Measurements from ENCODE around the gene MGME1. TPM values are rescaled to one million over a fixed set of nuclear protein-coding genes. Genes with fewer than 3 reads are reported as not detected.

The MGME1 gene
- total RNA-seq, 4 donors from 2014 or later: 11.2 to 18.9 (median 12.0) TPM

DNA sequence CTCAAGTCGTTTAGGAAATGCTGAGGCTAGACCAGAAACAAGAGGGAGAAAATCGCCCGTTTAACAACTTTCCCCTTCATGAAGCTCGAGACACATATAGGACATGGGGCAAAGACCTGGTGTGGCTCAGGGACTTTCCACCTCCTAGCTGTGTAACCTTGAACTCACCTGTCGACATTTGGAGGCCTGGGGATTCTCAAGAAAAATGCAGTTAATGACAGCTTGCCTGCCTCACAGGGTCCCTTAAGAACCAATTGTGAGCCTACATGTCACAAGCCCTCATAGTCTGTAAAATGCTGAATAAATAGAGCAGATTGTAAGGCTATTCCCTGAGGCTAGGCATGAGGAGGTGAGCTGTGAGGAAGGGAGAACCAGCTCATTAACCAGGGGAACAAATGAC lies 35.1 kb downstream of the MGME1 start:
- H3K4me1 ChIP-seq: peaks cover 6 to 41% (median 16%) of the 10 kb centered on the region in 3 donors
- no peak overlapping the region for H3K4me3 ChIP-seq
- intact Hi-C loops (cut with DNase I): no loop called here
- H3K27ac ChIP-seq: peak overlapping the region in 3 of 4 donors; percentile 5 to 74 (median 52)
- 77 to 85% methylated on average over 5 of the region's 5 CpGs for WGBS, 2 donors
- TF ChIP-seq, protein P1, sequence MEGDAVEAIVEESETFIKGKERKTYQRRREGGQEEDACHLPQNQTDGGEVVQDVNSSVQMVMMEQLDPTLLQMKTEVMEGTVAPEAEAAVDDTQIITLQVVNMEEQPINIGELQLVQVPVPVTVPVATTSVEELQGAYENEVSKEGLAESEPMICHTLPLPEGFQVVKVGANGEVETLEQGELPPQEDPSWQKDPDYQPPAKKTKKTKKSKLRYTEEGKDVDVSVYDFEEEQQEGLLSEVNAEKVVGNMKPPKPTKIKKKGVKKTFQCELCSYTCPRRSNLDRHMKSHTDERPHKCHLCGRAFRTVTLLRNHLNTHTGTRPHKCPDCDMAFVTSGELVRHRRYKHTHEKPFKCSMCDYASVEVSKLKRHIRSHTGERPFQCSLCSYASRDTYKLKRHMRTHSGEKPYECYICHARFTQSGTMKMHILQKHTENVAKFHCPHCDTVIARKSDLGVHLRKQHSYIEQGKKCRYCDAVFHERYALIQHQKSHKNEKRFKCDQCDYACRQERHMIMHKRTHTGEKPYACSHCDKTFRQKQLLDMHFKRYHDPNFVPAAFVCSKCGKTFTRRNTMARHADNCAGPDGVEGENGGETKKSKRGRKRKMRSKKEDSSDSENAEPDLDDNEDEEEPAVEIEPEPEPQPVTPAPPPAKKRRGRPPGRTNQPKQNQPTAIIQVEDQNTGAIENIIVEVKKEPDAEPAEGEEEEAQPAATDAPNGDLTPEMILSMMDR (IDR thresholded peaks at IDR 0.05): no peak
- TF ChIP-seq POLR2A (IDR thresholded peaks at IDR 0.05): no peak
- no peaks in the 10 kb centered on the region for H3K27me3 ChIP-seq
- H3K36me3 ChIP-seq: no peaks in the 10 kb centered on the region
- no peak for DNase-seq
- no peaks in the 10 kb centered on the region for H3K9me3 ChIP-seq

DNA sequence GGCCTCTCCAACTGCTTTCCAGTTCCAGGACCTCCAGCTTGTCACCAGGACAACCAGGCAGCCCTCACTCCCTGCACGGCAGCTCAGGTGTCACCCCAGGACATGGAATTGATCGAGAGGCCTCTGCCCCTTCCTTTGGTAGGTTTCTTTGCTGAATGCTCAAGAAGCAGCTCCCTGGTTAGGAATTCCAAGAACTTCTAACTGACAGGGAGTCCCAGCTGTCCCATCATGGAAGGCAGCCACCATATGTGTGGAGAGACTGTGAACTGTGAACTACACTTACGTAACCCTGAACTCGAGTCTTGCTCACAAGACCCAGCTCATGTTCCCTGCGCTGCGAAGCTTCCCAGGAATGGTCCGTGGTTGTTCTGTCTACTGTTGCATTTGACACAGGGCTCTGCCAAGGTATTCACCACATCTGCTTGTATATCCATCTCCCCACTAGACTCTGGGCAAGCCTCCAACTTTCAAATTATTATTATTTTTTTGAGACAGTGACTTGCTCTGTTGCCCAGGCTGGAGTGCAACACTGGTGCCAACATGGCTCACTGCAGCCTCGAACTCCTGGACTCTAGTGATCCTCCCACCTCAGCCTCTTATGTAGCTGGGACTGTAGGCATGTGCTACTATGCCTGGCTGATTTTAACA lies 35.7 kb downstream of the MGME1 start:
- Histone ChIP-seq H3K27me3 (no peaks in the 10 kb centered on the region), H3K36me3 (no peaks in the 10 kb centered on the region), H3K9me3 (no peaks in the 10 kb centered on the region), H3K4me1 (peaks cover 6 to 41% (median 16%) of the 10 kb centered on the region in 3 donors), H3K4me3 (no peak overlapping the region), H3K27ac (peak overlapping the region in 3 of 4 donors; percentile 65 to 74 (median 74))
- TF ChIP-seq, protein P1 (IDR thresholded peaks at IDR 0.05): no peak
- TF ChIP-seq POLR2A (IDR thresholded peaks at IDR 0.05): no peak
- WGBS, 2 donors: 83 to 90% methylated on average over 6 of the region's 8 CpGs
- intact Hi-C loops (cut with DNase I): no loop called here
- DNase-seq: no peak

DNA sequence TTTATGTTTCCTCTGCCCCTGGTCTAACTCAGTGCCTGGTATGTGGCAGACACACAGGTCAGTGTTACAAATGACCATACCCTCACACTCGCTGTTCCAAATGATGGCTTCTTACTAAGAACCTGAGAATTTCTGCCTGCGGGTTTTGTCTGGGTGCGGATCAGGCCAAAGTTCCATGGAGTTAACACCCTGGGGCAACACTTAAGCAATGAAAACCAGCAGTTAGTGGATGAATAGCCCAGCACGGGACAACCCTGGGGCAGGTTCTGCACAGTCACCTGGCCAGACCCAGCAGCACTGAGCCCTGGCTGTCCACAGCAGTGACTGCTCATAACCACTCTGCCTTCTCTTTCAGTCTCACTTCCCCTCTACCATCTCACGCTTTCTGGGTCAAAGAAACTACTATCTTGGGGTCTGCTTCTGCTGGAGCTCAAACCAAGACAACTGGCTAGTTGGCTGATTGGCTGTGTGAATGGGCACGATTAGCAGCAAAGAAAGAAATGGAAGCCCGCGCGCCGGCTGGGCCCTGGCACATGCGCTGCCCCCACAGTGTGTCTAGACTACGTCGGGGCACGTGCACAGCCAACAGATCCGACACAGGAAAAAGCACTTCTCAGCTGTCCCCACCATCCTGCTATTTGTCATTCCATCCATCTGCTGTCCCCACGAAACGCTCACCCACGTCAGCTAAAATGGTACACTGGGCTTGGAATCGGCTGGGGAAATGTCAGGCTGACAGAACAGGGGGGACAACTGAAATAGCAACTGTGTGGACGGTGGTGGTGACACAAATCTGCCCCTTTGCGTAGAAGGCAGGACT lies 36.6 kb downstream of the MGME1 start:
- Histone ChIP-seq H3K4me1 (peaks cover 6 to 40% (median 16%) of the 10 kb centered on the region in 3 donors), H3K36me3 (no peaks in the 10 kb centered on the region), H3K9me3 (no peaks in the 10 kb centered on the region), H3K27ac (peak overlapping the region; percentile 19 to 74 (median 70)), H3K27me3 (no peaks in the 10 kb centered on the region), H3K4me3 (no peak overlapping the region)
- WGBS, 2 donors: 86% methylated on average over 8 to 16 of the region's 21 CpGs
- no peak for DNase-seq
- intact Hi-C loops (cut with DNase I): no loop called here
- TF ChIP-seq, protein P1 (IDR thresholded peaks at IDR 0.05): no peak
- TF ChIP-seq POLR2A (IDR thresholded peaks at IDR 0.05): no peak

DNA sequence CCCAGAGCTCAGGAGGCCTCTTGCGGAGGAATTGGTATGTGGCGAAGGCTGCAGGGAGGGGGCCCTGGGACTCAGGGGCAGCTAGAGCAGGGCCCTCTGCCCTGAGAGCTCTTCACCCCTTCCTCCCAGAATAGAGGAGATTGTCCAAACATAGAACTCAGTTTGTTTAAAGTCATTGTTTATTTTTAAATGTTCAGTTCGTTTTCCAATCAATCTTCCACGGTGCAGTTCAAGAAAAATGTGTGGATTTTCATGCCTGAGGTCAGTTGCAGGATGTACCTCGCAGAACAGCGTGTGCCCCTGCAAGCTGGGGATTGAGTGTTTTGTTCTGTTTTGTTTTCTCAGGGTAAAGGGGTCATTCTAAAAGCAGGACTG lies 37.2 kb downstream of the MGME1 start:
- H3K4me3 ChIP-seq: no peak overlapping the region
- WGBS, 2 donors: 57 to 67% methylated on average over 6 of the region's 6 CpGs
- H3K9me3 ChIP-seq: no peaks in the 10 kb centered on the region
- DNase-seq: no peak
- TF ChIP-seq POLR2A (IDR thresholded peaks at IDR 0.05): no peak
- TF ChIP-seq, protein P1 (IDR thresholded peaks at IDR 0.05): no peak
- peaks cover 6 to 34% (median 13%) of the 10 kb centered on the region in 3 donors for H3K4me1 ChIP-seq
- intact Hi-C loops (cut with DNase I): no loop called here
- no peaks in the 10 kb centered on the region for H3K36me3 ChIP-seq
- peak overlapping the region; percentile 19 to 74 (median 70) for H3K27ac ChIP-seq
- H3K27me3 ChIP-seq: no peaks in the 10 kb centered on the region

DNA sequence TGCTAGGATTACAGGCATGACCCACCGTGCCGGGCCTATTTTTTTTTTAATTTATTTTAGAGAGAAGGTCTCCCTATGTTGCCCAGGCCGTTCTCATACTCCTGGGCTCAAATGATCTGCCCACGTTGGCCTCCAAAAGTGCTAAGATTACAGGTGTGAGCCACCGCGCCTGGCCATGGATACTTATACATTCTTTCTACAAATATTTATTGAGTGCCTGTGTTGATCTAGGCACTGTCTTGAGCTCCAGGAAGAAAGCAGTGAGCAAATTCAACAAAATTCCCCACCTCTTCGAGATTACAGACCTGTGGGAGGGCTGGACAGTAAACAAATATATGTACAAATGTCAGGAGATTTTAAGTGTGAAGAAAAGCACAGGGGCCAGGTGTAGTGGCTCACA lies 37.9 kb downstream of the MGME1 start:
- no peaks in the 10 kb centered on the region for H3K9me3 ChIP-seq
- 83 to 88% methylated on average over 3 to 7 of the region's 7 CpGs for WGBS, 2 donors
- DNase-seq: no peak
- peaks cover 0 to 27% (median 8%) of the 10 kb centered on the region in 3 donors for H3K4me1 ChIP-seq
- TF ChIP-seq, protein P1 (IDR thresholded peaks at IDR 0.05): no peak
- no peak for TF ChIP-seq POLR2A (IDR thresholded peaks at IDR 0.05)
- peak overlapping the region; percentile 2 to 82 (median 58) for H3K27ac ChIP-seq
- H3K27me3 ChIP-seq: no peaks in the 10 kb centered on the region
- no peak overlapping the region for H3K4me3 ChIP-seq
- intact Hi-C loops (cut with DNase I): no loop called here
- H3K36me3 ChIP-seq: no peaks in the 10 kb centered on the region
